Measurements from ENCODE around the gene IGDCC3.
"Not testable (repeated sequence)": the region's sequence is repeated elsewhere in the genome, so short reads cannot be mapped to it uniquely, and the experiment has no call there.

Gene IGDCC3

DNA sequence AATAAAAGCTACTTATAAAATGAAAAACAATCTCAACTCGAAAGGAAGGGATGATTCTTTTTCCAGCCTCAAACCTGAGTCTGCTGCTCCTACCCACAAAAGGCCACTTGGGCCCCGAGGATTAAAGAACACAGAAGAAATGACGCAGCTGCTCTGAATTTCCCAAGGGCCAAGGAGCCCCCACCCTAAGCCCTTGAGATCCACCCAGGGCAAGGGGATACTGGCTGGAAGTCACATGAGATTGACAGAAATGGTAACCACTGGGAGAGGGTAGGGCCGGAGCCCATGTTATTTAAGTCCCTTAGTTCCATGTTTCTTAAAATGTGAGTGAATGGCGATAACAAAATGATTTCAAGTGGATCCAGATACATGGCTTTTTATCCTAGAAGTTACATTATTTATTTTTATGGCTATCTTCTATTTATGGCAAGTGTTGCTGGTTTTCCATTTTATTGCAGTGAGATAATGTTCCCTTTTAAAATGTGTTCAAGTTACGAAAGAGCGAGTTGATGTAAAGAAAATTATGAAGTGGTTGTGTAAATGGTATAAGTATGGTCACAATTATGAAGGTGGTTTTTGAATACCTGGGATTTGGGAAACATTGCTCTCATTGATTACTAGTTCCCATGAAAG is 28.1 kb upstream of the IGDCC3 start:
- no peak for FAIRE-seq

DNA sequence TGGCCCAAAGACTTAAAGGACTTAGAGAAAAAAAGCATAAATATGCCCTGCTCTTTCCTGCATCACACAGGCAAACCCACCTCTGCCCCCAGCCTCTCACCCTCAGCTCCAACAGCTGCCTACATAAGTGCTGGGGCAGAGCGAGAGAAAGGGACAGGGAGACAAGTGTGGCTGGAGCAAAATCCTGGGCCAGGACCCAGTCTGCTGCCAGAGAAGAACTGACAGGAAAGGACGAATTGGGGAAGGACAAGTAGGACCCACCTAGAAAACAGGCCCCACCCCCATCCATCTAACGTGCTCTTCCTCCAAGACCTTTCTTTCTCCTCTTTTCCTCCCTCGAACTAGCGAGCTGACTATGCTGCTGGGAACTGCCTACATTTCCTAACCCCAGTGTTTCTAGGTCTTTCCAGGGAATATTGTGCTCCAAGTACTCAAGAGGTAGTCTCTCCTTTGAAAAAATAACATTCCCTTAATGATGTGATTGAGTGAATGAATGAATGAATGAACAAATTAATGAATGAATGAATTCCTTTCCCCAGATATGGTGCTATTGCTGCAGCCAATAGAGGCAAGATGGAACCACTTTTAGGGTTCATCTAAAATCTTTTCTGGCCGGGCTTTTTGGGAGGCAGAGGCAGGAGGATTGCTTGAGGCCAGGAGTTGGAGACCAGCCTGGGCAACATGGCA is 26.5 kb upstream of the IGDCC3 start:
- FAIRE-seq: no peak

DNA sequence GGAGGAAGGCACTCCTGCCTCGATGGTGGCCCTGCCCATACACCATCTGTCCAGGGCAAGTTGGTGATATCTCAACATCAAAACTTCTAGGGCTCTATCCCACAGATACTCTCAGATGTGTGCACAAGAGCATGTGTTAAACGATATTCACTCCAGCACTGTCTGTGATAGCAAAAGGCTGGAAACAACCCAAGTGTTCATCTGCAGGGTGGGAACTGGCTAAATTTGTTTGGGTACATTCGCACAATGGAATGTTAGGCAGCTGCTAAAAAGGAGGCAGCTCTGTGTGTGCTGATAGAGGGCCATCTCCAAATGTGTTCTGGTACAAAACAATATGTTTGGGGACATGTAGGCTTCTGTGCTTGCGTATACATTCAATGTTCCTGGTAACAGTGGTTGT is 25.2 kb upstream of the IGDCC3 start:
- no peak for FAIRE-seq

DNA sequence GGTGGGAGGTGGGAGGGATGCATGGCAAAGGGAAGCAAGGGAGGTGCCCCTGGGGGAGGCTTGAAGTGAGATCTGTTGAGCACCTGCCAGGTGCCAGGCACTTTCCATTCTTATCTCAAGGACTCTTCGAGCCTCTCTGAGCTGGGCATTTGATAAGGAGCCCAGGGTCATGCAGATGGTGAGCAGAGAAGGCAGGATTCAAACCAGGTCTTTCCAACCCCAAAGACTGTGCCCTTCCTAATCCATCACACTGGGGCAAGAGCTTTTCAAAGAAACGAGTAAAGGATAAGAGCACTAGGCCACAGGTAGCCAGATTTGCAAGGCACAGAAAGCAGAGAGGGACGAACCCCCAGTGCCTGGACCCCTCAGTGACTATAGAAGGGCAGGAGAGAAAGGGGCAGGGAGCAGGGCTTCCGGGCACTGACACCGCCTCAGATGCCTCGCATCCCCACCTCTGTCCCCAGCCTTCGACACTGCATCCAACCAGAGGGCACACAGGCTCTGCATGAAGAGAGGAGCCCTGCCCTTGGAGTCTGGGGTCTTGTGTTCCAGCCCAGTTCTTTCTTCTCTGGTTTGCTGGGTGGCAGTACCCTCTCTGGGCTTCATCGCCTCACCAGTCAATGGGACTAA is 23.9 kb upstream of the IGDCC3 start:
- no peak for FAIRE-seq

DNA sequence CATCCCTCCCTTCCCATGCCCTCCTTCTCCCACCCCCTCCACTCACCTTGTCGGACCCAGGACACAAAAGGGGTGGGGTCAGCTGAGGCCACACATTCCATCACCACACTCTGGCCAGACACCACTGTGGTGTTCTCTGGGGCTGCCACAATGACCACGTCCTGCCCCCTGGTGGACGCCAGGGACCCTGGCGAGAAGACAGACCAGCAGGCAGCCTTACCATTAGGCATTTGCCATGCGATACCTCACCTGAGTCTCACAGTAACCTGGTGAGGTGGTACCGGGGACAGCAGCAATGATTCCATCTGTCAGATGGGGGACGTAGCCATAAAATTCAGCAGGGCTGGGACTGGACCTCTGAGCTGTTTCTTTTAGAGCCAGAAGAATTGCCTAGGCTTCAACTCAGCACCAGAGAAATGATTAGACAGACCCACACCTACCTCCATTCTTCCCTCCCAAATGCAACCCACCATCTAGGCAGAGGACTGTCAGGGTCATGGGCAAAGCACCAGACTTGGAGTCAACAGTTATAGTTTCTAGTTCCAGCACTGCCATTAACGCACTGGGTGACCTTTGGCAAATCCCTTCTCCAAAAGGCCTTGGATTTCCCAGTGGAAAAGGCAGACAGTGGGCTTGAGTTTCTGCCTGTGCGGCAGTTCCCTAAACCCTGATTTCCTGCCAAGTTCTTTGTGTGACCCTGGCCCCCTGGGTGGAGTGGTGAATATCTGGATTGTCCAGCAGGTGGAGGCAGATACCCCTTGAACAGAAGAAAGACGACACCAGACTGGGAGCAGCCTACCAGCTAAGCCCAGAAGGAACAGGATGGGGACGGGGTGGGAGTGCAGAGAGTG is 23.2 kb upstream of the IGDCC3 start:
- no peak for FAIRE-seq

DNA sequence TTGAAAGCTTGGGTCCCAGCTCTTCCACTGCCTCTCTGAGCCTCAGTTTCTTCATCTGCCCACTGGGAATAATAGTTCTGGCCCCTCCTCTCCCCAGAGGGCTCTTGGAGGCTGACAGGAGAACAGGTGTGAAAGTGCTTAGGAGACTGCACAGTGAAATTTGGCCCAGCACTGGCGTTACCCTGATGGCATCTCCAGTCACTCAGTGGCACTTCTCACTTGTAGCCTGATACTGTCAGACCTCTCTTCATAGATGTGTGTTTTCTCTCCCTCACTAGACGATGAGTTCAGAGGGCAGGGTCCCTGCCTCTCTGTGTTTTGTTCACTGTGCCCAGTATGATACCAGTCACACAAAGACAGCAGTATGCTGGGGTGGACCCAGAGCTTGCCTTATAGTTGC is 22.2 kb upstream of the IGDCC3 start:
- no peak for FAIRE-seq

DNA sequence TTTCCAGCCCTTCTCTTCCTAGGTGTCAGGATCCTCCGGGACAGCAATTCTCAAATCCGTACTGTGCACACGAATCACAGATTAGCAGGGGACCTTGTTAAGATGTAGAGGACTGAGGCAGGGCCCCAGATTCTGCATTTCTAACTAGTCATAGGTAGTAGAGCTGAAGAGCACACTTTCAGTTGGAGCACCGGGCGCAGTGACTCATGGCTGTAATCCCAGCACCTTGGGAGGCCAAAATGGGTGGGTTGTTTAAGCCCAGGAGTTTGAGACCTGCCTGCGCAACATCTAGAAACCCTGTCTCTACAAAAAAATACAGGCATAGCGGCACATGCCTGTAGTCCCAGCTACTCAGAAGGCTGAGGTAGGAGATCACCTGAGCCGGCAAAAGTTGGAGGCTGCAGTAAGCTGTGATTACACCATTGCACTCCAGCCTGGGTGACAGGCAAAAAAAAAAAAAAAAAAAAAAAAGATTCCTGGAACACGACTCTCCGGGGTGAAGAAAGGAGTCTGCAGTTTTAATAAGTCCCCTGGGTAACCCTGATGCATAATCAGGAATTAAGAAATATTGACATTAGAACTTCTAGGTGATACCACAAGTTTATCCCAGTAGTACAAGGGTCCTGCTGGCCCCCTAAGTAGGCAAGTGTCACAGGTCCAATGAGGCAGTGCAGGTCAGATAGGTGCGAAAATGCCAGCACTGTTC is 21.4 kb upstream of the IGDCC3 start:
- no peak for FAIRE-seq

DNA sequence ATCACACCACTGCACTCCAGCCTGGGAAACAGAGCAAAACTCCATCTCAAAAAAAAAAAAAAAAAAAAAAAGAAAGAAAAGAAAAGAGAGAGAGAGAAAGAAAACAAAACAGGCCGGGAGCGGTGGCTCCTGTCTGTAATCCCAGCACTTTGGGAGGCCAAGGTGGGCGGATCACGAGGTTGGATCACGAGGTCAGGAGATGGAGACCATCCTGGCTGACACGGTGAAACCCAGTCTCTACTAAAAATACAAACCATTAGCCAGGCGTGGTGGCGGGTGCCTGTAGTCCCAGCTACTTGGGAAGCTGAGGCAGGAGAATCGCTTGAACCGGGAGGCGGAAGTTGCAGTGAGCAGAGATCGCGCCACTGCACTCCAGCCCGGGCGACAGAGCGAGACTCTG is 20.7 kb upstream of the IGDCC3 start:
- FAIRE-seq: not testable (repeated sequence)

DNA sequence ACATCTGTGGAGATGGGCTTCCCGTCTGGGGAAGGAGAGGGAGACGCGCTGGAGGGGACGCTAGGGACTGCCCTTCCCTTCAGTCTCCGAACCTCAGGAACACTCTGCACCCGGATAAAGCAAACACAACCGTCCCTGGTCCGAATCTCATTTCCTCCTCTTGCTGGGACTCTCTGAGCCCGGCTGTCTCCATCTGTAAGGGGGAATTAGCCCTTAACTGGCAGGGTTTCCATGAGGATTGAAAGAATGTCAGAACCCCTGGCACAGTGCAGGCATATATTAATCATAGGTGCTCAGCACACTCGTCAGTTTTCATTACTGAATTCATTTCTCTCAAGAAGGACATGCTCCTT is 19.1 kb upstream of the IGDCC3 start:
- FAIRE-seq: no peak

DNA sequence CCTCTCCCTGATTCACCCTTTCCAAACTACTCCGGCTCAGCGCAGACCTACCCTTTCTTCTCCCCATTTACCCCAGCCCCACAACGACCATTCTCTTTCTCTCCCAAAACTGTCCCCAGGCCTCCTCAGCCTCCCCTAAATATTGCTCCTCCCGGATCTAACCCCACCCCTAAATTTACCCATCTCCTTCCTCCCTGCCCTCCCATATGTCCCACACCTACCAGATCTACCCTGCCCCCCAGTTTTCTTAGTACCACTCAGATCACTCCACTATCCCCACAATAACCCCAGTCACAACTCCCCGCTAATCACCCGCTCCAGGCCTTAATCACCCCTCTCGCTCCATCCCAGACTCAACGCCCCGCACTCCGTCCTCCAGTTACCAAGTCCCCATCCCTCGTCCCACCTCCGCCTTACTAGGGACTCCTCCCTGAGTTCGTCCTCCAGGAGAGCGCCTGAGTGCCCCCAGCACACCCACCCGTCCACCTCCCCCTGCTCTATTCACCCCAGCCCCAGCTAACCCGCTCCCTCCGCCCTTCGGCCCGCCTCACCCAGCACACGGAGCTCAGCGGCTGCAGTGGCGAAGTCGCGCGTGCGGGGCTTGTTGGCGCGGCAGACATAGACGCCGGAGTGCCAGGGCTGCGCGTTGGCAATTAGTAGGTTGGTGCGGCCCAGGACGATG is 18.6 kb upstream of the IGDCC3 start:
- no peak for FAIRE-seq

DNA sequence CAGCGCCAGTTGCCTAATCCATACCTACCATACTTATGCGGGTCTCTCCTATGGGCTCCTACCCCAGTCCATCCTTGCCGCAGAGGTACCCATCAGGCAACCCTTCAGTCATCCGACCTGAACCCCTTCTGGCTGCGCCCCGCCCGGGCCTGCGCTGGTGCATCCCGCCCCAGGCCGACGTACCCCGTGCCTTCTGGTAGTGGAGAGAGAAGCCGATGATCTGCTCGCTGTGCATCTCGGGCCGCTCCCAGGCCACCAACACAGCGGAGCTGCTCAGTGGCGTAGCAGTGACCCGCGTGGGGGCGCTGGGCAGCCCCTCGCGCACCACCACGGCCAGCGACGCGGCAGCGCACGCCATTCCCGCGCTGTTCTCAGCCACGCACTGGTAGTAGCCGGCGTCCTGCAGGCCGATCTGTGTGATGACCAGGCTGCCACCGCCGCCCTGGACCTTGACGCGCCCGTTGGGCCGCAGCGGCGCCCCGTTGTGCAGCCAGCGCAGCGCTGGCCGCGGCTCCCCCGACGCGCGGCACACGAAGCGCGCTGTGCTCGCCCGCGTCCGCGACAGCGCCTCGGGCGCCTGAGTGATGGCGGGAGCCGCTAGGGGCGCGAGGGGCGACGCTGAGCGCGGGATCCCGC is 17.9 kb upstream of the IGDCC3 start:
- no peak for FAIRE-seq

DNA sequence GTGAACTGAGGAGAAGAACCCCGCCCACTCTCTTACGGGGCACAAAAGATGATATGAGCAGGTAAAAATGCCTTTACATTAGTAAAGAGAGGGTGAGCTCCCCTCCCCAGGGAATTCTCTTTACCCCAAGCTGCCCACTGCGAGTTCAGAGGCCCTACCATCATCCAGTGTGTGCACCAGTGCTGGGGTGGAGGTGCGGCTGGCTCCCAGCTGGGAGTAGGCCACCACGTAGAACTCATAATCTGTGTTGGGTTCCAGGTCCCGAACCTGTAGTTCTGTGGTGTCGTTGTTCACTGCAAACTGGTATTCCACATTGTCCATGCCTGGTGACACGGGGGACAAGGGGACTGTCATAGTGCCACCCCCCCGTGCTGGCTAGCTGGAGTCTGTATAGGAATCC is 17.1 kb upstream of the IGDCC3 start:
- no peak for FAIRE-seq

DNA sequence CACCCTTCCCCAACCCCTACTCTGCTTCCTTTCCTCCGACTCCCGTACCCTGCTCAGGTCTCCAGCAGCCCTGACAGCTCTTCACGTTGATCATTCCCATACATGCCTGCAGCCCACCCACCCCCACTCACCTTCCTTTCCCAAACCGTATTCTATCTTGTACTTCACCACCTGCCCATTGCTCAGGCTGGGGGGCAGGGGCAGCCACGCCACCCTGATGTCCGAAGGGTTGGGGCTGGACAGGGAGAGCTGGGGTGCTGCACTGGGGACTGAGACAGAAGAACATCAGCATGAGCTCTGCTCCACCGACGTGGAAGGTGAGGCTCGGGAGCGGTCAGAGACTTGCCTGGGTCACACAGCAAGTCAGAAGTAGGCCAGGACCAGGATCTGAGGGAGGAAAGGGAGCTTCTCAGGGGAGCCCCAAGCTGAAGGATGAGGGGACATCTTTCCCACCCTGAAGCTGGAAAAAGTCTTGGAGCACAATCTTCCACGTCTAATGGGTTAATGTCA is 16.5 kb upstream of the IGDCC3 start:
- FAIRE-seq: no peak

DNA sequence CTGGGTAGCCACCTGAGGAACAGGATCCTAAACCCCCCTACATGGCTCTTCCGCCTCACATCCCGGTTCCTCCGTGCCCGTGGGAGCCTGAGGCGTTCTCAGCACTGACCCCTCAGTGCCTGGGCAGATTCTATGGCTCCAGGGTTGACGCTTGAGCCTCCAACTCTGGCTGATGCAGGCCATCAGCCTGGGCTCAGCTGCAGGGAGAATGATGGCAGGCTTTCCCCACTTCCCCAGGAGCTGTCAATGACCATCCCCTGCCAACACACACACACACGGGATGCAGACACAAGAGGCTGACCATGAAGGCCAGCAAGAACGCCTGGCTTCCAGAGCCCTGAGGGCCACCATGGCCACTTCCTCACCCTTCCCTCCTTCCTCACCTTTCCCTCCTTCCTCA is 15.8 kb upstream of the IGDCC3 start:
- FAIRE-seq: no peak

DNA sequence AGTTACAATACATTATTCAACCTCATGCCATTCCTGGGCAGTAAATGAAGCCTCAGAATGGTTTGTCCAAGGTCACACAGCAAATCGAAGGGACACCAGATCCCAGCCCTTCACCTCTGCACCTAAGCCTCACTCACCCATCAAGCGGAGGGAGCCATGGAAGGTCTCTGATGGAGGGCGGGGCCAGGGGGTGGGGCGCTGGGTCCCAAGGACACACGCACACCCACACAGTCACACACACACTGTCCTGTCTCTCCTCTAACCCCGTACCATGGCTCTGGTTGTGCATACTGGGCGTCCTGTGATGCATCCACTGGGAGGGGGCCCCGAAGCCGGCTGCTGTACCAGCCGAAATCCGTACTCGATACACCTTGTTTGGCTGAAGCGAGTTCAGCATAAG is 15.3 kb upstream of the IGDCC3 start:
- no peak for FAIRE-seq

DNA sequence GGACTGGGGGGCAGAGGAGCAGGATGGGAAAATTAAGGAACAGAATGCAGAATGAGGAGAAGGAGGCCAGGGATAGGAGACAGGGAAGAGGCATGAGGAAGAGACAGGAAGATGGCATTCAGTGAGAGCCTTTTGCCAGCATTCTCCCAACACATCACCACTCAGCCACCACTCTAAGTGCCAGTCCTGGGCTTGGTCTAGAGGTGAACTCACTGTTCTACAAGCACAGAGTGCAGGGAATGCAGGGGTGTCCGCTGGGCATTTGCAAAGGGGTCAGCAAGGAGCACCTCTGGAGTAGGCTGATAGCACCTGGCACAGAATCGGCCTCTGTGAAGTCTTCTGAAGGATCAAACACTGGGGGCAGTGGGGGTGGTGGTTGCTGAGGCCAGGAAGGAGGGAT is 14.6 kb upstream of the IGDCC3 start:
- FAIRE-seq: no peak

DNA sequence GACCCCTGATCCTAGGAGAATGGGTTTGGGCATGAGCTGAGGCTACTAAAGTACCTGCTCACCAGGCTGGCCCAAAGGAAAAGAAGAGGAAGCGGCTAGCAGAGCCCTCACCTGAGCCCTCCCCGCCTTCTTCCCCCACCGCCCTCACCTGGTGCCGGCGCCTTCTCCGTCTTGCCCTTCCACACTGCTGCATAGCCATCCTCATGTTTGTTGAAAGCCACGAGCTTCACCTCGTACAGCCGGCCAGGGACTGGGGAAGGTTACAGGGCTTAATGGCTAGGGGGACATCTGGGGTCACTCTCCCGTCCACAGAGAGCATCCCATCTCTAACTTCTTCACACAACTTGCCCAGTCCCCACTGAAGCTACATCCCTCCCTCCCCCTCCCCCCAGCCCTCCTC is 13.9 kb upstream of the IGDCC3 start:
- FAIRE-seq: no peak

DNA sequence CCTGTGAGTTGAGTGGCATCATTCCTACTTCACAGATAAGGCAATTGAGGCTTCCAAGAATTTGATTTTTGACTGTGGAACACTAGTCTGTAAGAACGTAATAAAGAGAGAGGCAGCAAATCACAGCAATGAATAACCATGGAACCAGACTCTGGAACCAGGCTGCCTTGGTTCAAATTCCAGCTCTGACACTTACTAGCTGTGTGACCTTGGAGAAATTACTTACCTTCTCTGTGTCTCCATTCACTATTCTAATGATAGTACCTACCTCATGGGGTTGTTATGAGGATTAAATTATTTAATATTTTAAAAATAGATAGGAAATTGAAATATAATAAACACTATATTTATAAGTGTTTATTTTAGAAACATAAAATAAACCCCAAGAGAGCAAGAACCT is 12.6 kb upstream of the IGDCC3 start:
- no peak for FAIRE-seq

DNA sequence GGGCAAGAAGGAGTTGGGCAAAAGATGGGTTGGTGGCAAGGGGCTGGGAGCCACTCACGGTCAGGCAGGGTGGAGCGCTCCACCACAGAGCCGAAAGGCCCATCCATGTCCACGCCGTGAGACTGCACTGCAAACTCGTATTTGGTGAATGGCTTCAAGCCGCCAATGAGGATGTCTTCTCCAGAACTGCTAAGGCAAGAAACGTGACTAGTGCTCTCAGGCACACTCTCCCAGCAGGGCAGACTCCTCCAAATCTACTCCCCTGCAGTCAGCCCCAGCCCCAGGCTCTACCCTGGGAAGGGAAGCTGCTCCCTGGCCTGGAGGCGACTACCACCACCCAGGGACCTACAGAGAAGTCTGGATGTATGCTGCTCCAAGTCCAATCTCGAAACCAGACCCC is 11.4 kb upstream of the IGDCC3 start:
- FAIRE-seq: no peak

DNA sequence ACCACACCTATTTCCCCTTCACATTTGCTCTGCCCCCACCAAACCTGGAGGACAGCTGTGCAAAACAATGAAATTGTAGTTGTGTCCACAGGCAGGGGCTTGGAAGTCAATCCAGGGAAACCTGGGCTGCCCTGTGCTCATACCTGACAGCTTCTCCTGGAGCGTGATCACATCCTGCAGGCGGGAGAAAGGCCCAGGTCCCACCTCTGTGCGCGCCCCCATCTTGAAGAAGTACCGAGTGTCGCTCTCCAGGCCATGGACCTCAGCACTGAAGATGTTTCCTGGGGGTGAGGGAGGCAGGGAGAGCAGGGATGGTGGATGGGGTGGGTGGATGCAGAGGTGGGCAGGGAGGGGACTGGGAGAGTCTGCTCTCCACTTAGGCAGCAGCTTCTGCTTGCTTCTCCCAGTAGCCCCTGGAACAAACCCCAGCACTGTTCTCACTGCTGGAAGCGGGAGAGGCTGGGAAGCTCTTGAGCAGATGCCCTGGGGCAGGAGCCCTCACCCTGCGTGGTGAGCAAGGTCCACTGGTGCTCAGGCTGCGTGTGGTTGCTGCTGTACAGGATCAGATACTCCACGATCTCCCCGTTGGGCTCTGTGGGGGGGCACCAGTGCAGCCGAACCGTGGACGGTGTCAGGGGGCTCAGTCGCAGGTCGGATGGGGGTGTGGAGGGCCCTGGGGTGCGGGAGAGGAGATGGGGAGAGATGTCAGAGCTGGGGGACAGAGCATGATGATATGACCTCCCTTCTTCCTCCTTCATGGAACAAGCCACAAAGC is 10.7 kb upstream of the IGDCC3 start:
- no peak for FAIRE-seq

DNA sequence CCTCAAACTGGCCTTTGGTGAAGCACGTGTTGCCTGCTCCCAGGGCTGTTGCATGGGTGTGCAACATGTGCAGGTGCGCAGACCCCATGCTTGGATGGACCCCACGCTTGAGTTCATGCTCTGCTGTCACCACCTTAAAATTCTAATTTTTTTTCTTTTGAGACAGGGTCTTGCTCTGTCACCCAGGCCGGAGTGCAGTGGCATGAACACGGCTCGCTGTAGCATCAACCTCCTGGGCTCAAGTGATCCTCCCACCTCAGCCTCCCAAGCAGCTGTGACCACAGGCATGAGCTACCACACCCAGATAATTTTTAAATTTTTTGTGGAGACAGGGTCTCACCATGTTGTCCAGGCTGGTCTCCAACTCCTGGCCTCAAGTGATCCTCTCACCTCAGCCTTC is 9.1 kb upstream of the IGDCC3 start:
- no peak for FAIRE-seq

Measured in endometrium (tissue), 2 donors.